KOPT-K1 (cell line): ENCODE results near the gene PRDM15.

Experiments used
- H3K27ac ChIP-seq: fragments of 200-600 bp; sonication (generic); 2 replicates; pipeline ENCODE4 v1.5.1; 2016; ENCODE audit warnings: antibody characterized with exemption, mild to moderate bottlenecking, low read depth, low read length; ENCODE audit not compliant: poor library complexity, severe bottlenecking
- H3K36me3 ChIP-seq: fragments of 200-600 bp; sonication (generic); 2 replicates; pipeline ENCODE4 v1.5.1; 2017; ENCODE audit warnings: antibody characterized with exemption, mild to moderate bottlenecking, low read length, moderate library complexity; ENCODE audit not compliant: insufficient read depth
- H3K9me3 ChIP-seq: fragments of 200-600 bp; sonication (generic); 2 replicates; pipeline ENCODE4 v1.5.1; 2017; ENCODE audit warnings: antibody characterized with exemption, low read length, mild to moderate bottlenecking; ENCODE audit not compliant: insufficient read depth, poor library complexity, severe bottlenecking

PRDM15 gene

GRCh38 chr21:41917531-41917930 lies 38.4 kb upstream of the PRDM15 start:
- Histone ChIP-seq H3K36me3 (peaks cover 19% of the 10 kb centered on the region; the same call in 1 of the 2 replicates), H3K9me3 (no peaks in the 10 kb centered on the region), H3K27ac (no peak overlapping the region)

- Histone ChIP-seq H3K36me3 (peaks cover 19% of the 10 kb centered on the region; the same call in 1 of the 2 replicates), H3K9me3 (no peaks in the 10 kb centered on the region), H3K27ac (no peak overlapping the region)
These were observed 37.8 kb upstream of the PRDM15 start for GRCh38 chr21:41916888-41917433.

GRCh38 chr21:41914965-41915364 lies 35.8 kb upstream of the PRDM15 start:
- Histone ChIP-seq H3K36me3 (peaks cover 19% of the 10 kb centered on the region; the same call in 1 of the 2 replicates), H3K9me3 (no peaks in the 10 kb centered on the region), H3K27ac (no peak overlapping the region)

GRCh38 chr21:41914358-41914757 lies 35.2 kb upstream of the PRDM15 start:
- Histone ChIP-seq H3K27ac (no peak overlapping the region), H3K9me3 (no peaks in the 10 kb centered on the region), H3K36me3 (peaks cover 19% of the 10 kb centered on the region; the same call in 1 of the 2 replicates)

- Histone ChIP-seq H3K36me3 (peaks cover 19% of the 10 kb centered on the region; the same call in 1 of the 2 replicates), H3K27ac (no peak overlapping the region)
These were observed 34.1 kb upstream of the PRDM15 start for GRCh38 chr21:41913230-41913629.

GRCh38 chr21:41908829-41909228 lies 29.7 kb upstream of the PRDM15 start:
- Histone ChIP-seq H3K36me3 (peaks cover 11% of the 10 kb centered on the region; the same call in 1 of the 2 replicates), H3K27ac (no peak overlapping the region), H3K9me3 (no peaks in the 10 kb centered on the region)

More at GRCh38 chr21:41913230-41913629, 34.1 kb upstream of the PRDM15 start:
- H3K9me3 ChIP-seq: no peaks in the 10 kb centered on the region

GRCh38 chr21:41907496-41908258 lies 28.5 kb upstream of the PRDM15 start:
- Histone ChIP-seq H3K36me3 (no peaks in the 10 kb centered on the region), H3K9me3 (no peaks in the 10 kb centered on the region), H3K27ac (no peak overlapping the region)

GRCh38 chr21:41906770-41907169 lies 27.6 kb upstream of the PRDM15 start:
- no peak overlapping the region for H3K27ac ChIP-seq
- H3K36me3 ChIP-seq: no peaks in the 10 kb centered on the region
- H3K9me3 ChIP-seq: no peaks in the 10 kb centered on the region

GRCh38 chr21:41903559-41904351 lies 24.6 kb upstream of the PRDM15 start:
- no peaks in the 10 kb centered on the region for H3K9me3 ChIP-seq
- no peaks in the 10 kb centered on the region for H3K36me3 ChIP-seq

GRCh38 chr21:41902946-41903345 lies 23.8 kb upstream of the PRDM15 start:
- no peaks in the 10 kb centered on the region for H3K36me3 ChIP-seq
- no peak overlapping the region for H3K27ac ChIP-seq
- no peaks in the 10 kb centered on the region for H3K9me3 ChIP-seq

More at GRCh38 chr21:41903559-41904351, 24.6 kb upstream of the PRDM15 start:
- H3K27ac ChIP-seq: peak overlapping the region; percentile 31

GRCh38 chr21:41901782-41902181 lies 22.6 kb upstream of the PRDM15 start:
- Histone ChIP-seq H3K27ac (peak overlapping the region; percentile 97), H3K9me3 (no peaks in the 10 kb centered on the region), H3K36me3 (no peaks in the 10 kb centered on the region)

GRCh38 chr21:41901099-41901498 lies 22.0 kb upstream of the PRDM15 start:
- no peaks in the 10 kb centered on the region for H3K9me3 ChIP-seq
- peak overlapping the region; percentile 97 for H3K27ac ChIP-seq
- no peaks in the 10 kb centered on the region for H3K36me3 ChIP-seq

GRCh38 chr21:41900401-41900800 lies 21.3 kb upstream of the PRDM15 start:
- Histone ChIP-seq H3K9me3 (no peaks in the 10 kb centered on the region), H3K36me3 (no peaks in the 10 kb centered on the region), H3K27ac (peak overlapping the region; percentile 97)

GRCh38 chr21:41899426-41900202 lies 20.5 kb upstream of the PRDM15 start:
- H3K27ac ChIP-seq: peak overlapping the region; percentile 97
- H3K36me3 ChIP-seq: no peaks in the 10 kb centered on the region
- no peaks in the 10 kb centered on the region for H3K9me3 ChIP-seq
